ENCODE data around the gene ELP5.

- TF ChIP-seq, protein P1, sequence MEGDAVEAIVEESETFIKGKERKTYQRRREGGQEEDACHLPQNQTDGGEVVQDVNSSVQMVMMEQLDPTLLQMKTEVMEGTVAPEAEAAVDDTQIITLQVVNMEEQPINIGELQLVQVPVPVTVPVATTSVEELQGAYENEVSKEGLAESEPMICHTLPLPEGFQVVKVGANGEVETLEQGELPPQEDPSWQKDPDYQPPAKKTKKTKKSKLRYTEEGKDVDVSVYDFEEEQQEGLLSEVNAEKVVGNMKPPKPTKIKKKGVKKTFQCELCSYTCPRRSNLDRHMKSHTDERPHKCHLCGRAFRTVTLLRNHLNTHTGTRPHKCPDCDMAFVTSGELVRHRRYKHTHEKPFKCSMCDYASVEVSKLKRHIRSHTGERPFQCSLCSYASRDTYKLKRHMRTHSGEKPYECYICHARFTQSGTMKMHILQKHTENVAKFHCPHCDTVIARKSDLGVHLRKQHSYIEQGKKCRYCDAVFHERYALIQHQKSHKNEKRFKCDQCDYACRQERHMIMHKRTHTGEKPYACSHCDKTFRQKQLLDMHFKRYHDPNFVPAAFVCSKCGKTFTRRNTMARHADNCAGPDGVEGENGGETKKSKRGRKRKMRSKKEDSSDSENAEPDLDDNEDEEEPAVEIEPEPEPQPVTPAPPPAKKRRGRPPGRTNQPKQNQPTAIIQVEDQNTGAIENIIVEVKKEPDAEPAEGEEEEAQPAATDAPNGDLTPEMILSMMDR (IDR thresholded peaks at IDR 0.05): no peak
- no peak for TF ChIP-seq EP300 (IDR thresholded peaks at IDR 0.05)
Measured at GRCh38 chr17:7262192-7262934, 10.3 kb downstream of the ELP5 start, which contains the start of gene CLDN7.
